WTC11 (cell line): Measurements from ENCODE around the gene PROK1. TPM values are rescaled to one million over a fixed set of nuclear protein-coding genes. Genes with fewer than 3 reads are reported as not detected.

Experiments used
- ATAC-seq: fragments of 200-7000 bp; cut with Tn5 transposase; 2 replicates; pipeline ENCODE4 v1.10.0; 2021; ENCODE audit warnings: mild to moderate bottlenecking, moderate library complexity
- CTCF ChIA-PET: fragments of 300-600 bp; sonication (Branson Sonifier 250); formaldehyde crosslinking; loops from one replicate; lab custom pipeline; 2021; ENCODE audit warnings: antibody characterized with exemption; lab: Charles Lee
- POLR2A ChIA-PET: fragments of 350-600 bp; sonication (Branson Sonifier 250); formaldehyde crosslinking; loops from one replicate; lab custom pipeline; 2021; ENCODE audit warnings: antibody characterized with exemption; lab: Charles Lee
- DNase-seq: peaks from one replicate; pipeline ENCODE4 v3.0.0; 2021; ENCODE audit warnings: low spot score
- H3K27ac Mint-ChIP-seq: 2 replicates; pipeline ENCODE4 v1.8.0; 2021; ENCODE audit warnings: mixed read lengths
- H3K27me3 Mint-ChIP-seq: 2 replicates; pipeline ENCODE4 v1.8.0; 2021; ENCODE audit warnings: low read depth, mild to moderate bottlenecking, moderate library complexity, mixed read lengths
- H3K36me3 Mint-ChIP-seq: 2 replicates; pipeline ENCODE4 v1.8.0; 2021; ENCODE audit warnings: mixed read lengths
- H3K4me1 Mint-ChIP-seq: 2 replicates; pipeline ENCODE4 v1.8.0; 2022; ENCODE audit warnings: mixed read lengths
- H3K4me3 Mint-ChIP-seq: 2 replicates; pipeline ENCODE4 v1.8.0; 2021; ENCODE audit warnings: mild to moderate bottlenecking, moderate library complexity, mixed read lengths
- H3K9me3 Mint-ChIP-seq: 2 replicates; pipeline ENCODE4 v1.8.0; 2021; ENCODE audit warnings: mixed read lengths
- CDX4 ChIP-seq: fragments of 250-450 bp; sonication (Bioruptor Pico); IDR thresholded peaks from 2 replicates; pipeline ENCODE4 v1.9.0; 2021; ENCODE audit warnings: moderate library complexity, mild to moderate bottlenecking, inconsistent platforms, borderline replicate concordance
- CREB1 ChIP-seq: sonication (generic); formaldehyde crosslinking; IDR thresholded peaks from 2 replicates; pipeline ENCODE4 v1.8.0; 2023; ENCODE audit warnings: mild to moderate bottlenecking, missing genetic modification reagents
- ELF4 ChIP-seq: sonication (generic); formaldehyde crosslinking; IDR thresholded peaks from 2 replicates; pipeline ENCODE4 v1.8.1; 2022; ENCODE audit warnings: low read depth, mild to moderate bottlenecking, moderate library complexity, missing genetic modification reagents
- EMX1 ChIP-seq: fragments of 250-450 bp; sonication (Bioruptor Pico); IDR thresholded peaks from 2 replicates; pipeline ENCODE4 v1.8.0; 2021; ENCODE audit warnings: mild to moderate bottlenecking
- ESRRA ChIP-seq: sonication (generic); formaldehyde crosslinking; IDR thresholded peaks from 2 replicates; pipeline ENCODE4 v1.8.1; 2022; ENCODE audit warnings: mild to moderate bottlenecking, missing genetic modification reagents, borderline replicate concordance
- FOXK1 ChIP-seq: sonication (generic); formaldehyde crosslinking; IDR thresholded peaks from 2 replicates; pipeline ENCODE4 v1.8.0; 2022; ENCODE audit warnings: mild to moderate bottlenecking, moderate library complexity, missing genetic modification reagents
- MXD4 ChIP-seq: fragments of 250-450 bp; sonication (Bioruptor Pico); IDR thresholded peaks from 2 replicates; pipeline ENCODE4 v1.8.0; 2021; ENCODE audit warnings: mild to moderate bottlenecking, moderate library complexity, borderline replicate concordance
- RORB ChIP-seq: fragments of 250-450 bp; sonication (Bioruptor Pico); IDR thresholded peaks from 2 replicates; pipeline ENCODE4 v1.9.0; 2021; ENCODE audit warnings: mild to moderate bottlenecking
- SMAD4 ChIP-seq: sonication (generic); formaldehyde crosslinking; IDR thresholded peaks from 2 replicates; pipeline ENCODE4 v1.8.0; 2022; ENCODE audit warnings: mild to moderate bottlenecking, missing genetic modification reagents
- SOX15 ChIP-seq: fragments of 250-450 bp; sonication (Bioruptor Pico); IDR thresholded peaks from 2 replicates; pipeline ENCODE4 v1.9.0; 2021; ENCODE audit warnings: mild to moderate bottlenecking
- ZNF396 ChIP-seq: fragments of 250-450 bp; sonication (Bioruptor Pico); IDR thresholded peaks from 2 replicates; pipeline ENCODE4 v1.8.0; 2021; ENCODE audit warnings: mild to moderate bottlenecking, moderate library complexity, borderline replicate concordance
- ZNF416 ChIP-seq: fragments of 250-450 bp; sonication (Bioruptor Pico); IDR thresholded peaks from 2 replicates; pipeline ENCODE4 v1.9.0; 2021; ENCODE audit warnings: mild to moderate bottlenecking, inconsistent platforms
- ZNF532 ChIP-seq: fragments of 250-450 bp; sonication (Bioruptor Pico); IDR thresholded peaks from 2 replicates; pipeline ENCODE4 v1.9.0; 2021; ENCODE audit warnings: mild to moderate bottlenecking, borderline replicate concordance
- total RNA-seq: library from RNA; stranded (reverse); gene quantifications from 3 replicates; pipeline ENCODE4 v1.2.3, GENCODE V29; 2021
- TF ChIP-seq, protein P1 (sequence below): sonication (generic); formaldehyde crosslinking; conservative IDR thresholded peaks from 2 replicates; pipeline ENCODE4 v1.8.1; 2023; ENCODE audit warnings: mild to moderate bottlenecking, low read depth, missing genetic modification reagents, moderate library complexity
- TF ChIP-seq, protein P2 (sequence below): sonication (generic); formaldehyde crosslinking; conservative IDR thresholded peaks from 2 replicates; pipeline ENCODE4 v1.8.1; 2022; ENCODE audit warnings: mild to moderate bottlenecking, missing genetic modification reagents
- TF ChIP-seq, protein P3 (sequence below): sonication (generic); formaldehyde crosslinking; IDR thresholded peaks from 2 replicates; pipeline ENCODE4 v1.8.1; 2022; ENCODE audit warnings: mild to moderate bottlenecking, missing genetic modification reagents, moderate library complexity, borderline replicate concordance
- TF ChIP-seq, protein P4 (sequence below): sonication (generic); formaldehyde crosslinking; IDR thresholded peaks from 2 replicates; pipeline ENCODE4 v1.8.0; 2023; ENCODE audit warnings: missing genetic modification reagents, mild to moderate bottlenecking, borderline replicate concordance

PROK1 gene
- total RNA-seq, 1 experiment from 2014 or later = not detected

DNA sequence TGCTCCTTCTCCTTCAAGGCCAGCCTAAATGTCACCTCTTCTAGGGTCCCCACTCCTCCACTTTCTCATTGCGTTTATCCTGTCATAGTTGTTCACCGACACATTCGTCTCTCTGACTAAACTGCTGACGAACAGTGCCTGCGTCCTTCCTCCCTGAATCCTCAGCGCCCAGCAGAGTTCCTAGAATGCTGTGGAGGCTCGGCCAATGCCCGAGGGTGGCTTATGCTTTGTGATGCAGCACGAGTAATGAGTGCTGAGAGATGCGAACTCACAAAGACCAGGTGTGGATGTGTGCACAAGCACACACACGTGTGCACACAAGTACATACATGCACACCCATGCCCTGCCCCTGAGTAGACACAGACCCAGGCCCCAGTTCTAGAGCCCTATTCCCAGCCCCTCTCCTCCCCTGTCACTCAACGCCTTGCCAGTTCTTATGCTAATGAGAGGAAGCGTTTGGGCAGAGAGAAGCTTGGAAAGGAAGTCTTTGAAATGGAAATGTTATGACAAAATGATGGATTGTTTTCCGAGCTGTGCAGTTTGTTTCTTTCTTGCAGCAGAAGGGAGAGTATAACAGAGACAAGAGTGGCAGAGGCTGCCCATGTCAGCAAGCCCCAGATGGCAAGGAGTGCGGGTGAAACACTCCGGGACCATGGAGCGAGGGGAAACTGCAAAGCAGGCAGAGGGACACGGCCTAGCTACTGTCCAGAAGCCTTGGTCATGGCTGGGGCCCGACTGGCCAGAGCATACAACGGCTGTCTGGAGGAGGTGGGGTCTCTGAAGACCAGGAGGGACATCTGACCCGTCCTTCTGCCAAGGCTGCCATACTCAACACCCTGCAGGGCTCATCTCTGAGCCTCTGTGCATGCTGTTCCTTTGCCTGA, 43.8 kb downstream of the PROK1 start:
- H3K4me3 Mint-ChIP-seq = no peak overlapping the region
- no peaks in the 10 kb centered on the region for H3K36me3 Mint-ChIP-seq
- peaks cover 23% of the 10 kb centered on the region for H3K4me1 Mint-ChIP-seq
- peaks cover 2% of the 10 kb centered on the region; the same call in 1 of the 2 replicates for H3K27me3 Mint-ChIP-seq
- peak overlapping the region; percentile 36; the same call in 1 of the 2 replicates for H3K27ac Mint-ChIP-seq
- ChIA-PET POLR2A (interaction anchor here (1.4 kb wide), 1 partner anchor 13 kb away, joined by 5 read pairs; no protein-coding TSS in a partner anchor), CTCF (interaction anchor here (0.6 to 5.0 kb wide), 28 partner anchors 10 to 407 kb away, joined by 3 to 124 read pairs (median 18); partner anchors contain the start of genes KCNA2, KCNC4, LAMTOR5 and SLC6A17)
- no peak for TF ChIP-seq CREB1 (CRISPR knock-in tag)
- TF ChIP-seq, protein P1, sequence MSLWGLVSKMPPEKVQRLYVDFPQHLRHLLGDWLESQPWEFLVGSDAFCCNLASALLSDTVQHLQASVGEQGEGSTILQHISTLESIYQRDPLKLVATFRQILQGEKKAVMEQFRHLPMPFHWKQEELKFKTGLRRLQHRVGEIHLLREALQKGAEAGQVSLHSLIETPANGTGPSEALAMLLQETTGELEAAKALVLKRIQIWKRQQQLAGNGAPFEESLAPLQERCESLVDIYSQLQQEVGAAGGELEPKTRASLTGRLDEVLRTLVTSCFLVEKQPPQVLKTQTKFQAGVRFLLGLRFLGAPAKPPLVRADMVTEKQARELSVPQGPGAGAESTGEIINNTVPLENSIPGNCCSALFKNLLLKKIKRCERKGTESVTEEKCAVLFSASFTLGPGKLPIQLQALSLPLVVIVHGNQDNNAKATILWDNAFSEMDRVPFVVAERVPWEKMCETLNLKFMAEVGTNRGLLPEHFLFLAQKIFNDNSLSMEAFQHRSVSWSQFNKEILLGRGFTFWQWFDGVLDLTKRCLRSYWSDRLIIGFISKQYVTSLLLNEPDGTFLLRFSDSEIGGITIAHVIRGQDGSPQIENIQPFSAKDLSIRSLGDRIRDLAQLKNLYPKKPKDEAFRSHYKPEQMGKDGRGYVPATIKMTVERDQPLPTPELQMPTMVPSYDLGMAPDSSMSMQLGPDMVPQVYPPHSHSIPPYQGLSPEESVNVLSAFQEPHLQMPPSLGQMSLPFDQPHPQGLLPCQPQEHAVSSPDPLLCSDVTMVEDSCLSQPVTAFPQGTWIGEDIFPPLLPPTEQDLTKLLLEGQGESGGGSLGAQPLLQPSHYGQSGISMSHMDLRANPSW (CRISPR knock-in tag) = no peak
- TF ChIP-seq, protein P2, sequence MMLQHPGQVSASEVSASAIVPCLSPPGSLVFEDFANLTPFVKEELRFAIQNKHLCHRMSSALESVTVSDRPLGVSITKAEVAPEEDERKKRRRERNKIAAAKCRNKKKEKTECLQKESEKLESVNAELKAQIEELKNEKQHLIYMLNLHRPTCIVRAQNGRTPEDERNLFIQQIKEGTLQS (CRISPR knock-in tag) = no peak
- no peak for TF ChIP-seq SOX15
- TF ChIP-seq ESRRA (CRISPR knock-in tag) = no peak
- TF ChIP-seq, protein P3, sequence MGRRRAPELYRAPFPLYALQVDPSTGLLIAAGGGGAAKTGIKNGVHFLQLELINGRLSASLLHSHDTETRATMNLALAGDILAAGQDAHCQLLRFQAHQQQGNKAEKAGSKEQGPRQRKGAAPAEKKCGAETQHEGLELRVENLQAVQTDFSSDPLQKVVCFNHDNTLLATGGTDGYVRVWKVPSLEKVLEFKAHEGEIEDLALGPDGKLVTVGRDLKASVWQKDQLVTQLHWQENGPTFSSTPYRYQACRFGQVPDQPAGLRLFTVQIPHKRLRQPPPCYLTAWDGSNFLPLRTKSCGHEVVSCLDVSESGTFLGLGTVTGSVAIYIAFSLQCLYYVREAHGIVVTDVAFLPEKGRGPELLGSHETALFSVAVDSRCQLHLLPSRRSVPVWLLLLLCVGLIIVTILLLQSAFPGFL (CRISPR knock-in tag) = no peak
- TF ChIP-seq CDX4 (CRISPR knock-in tag) = no peak
- TF ChIP-seq EMX1 (CRISPR knock-in tag) = no peak
- no peak for TF ChIP-seq ELF4
- TF ChIP-seq, protein P4, sequence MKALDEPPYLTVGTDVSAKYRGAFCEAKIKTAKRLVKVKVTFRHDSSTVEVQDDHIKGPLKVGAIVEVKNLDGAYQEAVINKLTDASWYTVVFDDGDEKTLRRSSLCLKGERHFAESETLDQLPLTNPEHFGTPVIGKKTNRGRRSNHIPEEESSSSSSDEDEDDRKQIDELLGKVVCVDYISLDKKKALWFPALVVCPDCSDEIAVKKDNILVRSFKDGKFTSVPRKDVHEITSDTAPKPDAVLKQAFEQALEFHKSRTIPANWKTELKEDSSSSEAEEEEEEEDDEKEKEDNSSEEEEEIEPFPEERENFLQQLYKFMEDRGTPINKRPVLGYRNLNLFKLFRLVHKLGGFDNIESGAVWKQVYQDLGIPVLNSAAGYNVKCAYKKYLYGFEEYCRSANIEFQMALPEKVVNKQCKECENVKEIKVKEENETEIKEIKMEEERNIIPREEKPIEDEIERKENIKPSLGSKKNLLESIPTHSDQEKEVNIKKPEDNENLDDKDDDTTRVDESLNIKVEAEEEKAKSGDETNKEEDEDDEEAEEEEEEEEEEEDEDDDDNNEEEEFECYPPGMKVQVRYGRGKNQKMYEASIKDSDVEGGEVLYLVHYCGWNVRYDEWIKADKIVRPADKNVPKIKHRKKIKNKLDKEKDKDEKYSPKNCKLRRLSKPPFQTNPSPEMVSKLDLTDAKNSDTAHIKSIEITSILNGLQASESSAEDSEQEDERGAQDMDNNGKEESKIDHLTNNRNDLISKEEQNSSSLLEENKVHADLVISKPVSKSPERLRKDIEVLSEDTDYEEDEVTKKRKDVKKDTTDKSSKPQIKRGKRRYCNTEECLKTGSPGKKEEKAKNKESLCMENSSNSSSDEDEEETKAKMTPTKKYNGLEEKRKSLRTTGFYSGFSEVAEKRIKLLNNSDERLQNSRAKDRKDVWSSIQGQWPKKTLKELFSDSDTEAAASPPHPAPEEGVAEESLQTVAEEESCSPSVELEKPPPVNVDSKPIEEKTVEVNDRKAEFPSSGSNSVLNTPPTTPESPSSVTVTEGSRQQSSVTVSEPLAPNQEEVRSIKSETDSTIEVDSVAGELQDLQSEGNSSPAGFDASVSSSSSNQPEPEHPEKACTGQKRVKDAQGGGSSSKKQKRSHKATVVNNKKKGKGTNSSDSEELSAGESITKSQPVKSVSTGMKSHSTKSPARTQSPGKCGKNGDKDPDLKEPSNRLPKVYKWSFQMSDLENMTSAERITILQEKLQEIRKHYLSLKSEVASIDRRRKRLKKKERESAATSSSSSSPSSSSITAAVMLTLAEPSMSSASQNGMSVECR = no peak
- H3K9me3 Mint-ChIP-seq = no peaks in the 10 kb centered on the region
- ATAC-seq = peak; percentile 73
- no peak for DNase-seq

DNA sequence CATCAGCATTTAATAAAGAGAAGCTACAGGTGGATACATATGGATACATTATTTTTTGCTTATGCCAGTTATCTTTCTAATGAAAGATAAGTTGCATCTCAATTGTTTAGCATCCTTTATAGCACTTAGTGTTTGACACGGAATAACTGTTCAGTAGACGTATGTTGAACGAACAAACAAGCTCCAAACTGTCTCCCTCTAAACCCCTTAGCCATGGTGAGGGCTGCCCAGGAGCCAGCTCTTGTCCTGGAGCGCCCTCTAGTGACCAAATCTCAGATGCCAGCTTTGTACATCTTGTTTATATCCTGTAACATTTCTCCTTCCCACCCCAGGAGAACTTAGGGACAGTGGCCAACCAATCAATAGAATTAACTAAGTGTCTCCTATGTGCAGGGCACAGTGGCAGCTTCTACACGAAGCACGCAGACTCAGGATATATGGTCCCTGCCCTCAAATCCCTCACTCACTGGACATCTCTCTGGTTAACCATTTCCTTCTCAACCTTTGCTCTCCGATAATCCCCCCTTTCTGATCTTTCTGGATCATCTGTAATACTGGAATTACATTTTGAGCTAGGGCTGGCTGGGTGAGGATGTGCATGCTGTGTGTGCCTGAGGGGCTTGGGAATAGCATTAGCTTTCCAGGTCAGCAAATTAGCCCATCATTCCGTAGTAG, 45.1 kb downstream of the PROK1 start:
- Mint-ChIP-seq H3K4me1 (peaks cover 23% of the 10 kb centered on the region), H3K27ac (no peak overlapping the region), H3K27me3 (peaks cover 2% of the 10 kb centered on the region; the same call in 1 of the 2 replicates), H3K9me3 (no peaks in the 10 kb centered on the region), H3K4me3 (no peak overlapping the region), H3K36me3 (no peaks in the 10 kb centered on the region)
- POLR2A ChIA-PET = interaction anchor here (0.6 to 1.3 kb wide), 4 partner anchors 18 to 289 kb away, joined by 3 to 4 read pairs (median 3); no protein-coding TSS in a partner anchor
- ATAC-seq = peak; percentile 79
- CTCF ChIA-PET = interaction anchor here (0.5 to 5.0 kb wide), 83 partner anchors 9 to 1895 kb away, joined by 3 to 124 read pairs (median 5); partner anchors contain the start of genes KCNA2, KCNC4, LAMTOR5 and PROK1
- peak; percentile 88 for DNase-seq
- peak; percentile 40; the same call in 1 of the 2 replicates for TF ChIP-seq FOXK1 (CRISPR knock-in tag)
- TF ChIP-seq MXD4 = no peak
- TF ChIP-seq ZNF416 (CRISPR knock-in tag) = no peak
- TF ChIP-seq ZNF532 (CRISPR knock-in tag) = no peak
- no peak for TF ChIP-seq SMAD4 (CRISPR knock-in tag)
- TF ChIP-seq RORB (CRISPR knock-in tag) = no peak
- TF ChIP-seq ZNF396 (CRISPR knock-in tag) = no peak
